SH-SY5Y (cell line): Measurements from ENCODE around the gene SLC22A4.

ENCODE experiments used
- GATA2 ChIP-seq: IDR thresholded peaks from 2 replicates; pipeline ENCODE4 v1.6.1; 2011; ENCODE audit warnings: mild to moderate bottlenecking, low read depth, low read length
- GATA3 ChIP-seq: IDR thresholded peaks from 2 replicates; pipeline ENCODE4 v1.6.1; 2011; ENCODE audit warnings: low read depth, mild to moderate bottlenecking, low read length, moderate library complexity

SLC22A4 gene

DNA sequence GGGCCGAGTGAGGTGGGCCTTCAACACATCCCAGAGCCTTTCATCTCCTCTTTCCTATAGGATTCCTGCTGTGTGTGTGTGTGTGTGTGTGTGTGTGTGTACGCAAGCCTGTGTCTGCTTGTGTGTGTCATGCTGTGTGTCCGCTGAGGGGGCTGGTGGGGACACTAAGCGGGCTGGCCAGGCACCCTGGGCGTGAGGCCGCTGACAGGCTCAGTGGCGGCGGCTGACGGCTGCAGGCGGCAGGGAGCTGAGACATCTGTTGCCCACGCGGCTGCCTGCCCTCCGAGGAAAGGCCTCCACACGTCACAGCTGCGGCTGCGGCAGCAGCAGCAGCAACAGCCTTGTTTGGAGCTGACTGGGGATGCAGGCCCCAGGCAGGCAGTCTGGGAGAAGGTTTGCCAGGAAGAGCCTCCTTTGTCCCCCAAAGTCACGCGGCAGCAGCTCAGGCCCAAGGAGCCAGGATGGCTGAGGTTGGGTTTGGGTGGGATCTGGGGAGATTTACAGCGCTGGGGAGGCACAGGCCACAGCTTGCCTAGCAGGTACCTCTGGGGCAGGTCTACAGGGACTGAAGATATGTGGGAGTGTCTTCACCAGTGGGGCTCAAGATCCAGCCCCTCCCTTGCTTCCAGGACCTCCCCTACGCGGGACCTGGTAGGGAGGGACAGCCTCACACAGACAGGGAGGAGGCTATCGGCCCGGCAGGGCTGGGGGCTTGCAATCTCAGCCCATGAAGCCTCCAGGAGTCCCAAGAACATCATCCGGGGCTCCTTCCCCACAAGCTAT, 34.9 kb upstream of the SLC22A4 start:
- TF ChIP-seq GATA2 (no peak), GATA3 (no peak)

GRCh38 chr5:132260051-132260450, 34.1 kb upstream of the SLC22A4 start:
- TF ChIP-seq GATA3 (no peak), GATA2 (no peak)

- TF ChIP-seq GATA3 (no peak), GATA2 (no peak)
Observed at GRCh38 chr5:132260714-132261551, 33.3 kb upstream of the SLC22A4 start.

- TF ChIP-seq GATA3 (no peak), GATA2 (no peak)
Observed at GRCh38 chr5:132261881-132262845, 32.0 kb upstream of the SLC22A4 start.

DNA sequence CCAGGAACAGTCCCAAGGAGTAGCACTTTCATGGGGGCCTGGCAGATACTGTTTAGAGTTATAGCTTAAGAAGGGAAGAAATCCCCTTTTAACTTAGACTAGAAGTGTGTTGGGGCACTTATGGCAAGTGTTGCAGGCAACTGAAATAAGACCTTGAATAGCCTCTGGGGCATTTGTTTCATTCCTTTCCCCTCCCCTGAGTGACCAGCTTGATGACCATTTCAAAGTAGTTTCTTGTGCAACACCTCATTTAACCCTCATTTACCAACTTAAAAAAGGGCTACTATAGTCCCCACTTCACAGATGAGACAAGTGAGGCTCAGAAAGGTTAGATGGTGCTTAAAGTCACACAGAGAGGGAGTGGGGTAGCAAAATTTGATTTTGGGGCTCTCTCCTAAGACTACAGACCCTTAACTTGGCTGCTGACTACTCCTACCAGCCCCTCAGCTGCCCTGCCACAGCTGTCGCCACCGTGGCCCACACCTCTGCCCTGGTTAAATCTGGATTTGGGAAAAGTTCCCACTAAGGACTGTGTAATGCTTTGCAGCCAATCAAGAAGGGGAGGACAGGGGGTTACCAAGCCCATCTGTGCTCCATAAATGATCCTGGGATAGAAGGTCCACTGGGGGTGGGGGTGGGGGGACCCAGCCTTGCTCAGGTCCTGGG, 31.2 kb upstream of the SLC22A4 start:
- TF ChIP-seq GATA2 (no peak), GATA3 (no peak)

- TF ChIP-seq GATA2 (no peak), GATA3 (no peak)
Observed at GRCh38 chr5:132263548-132264261, 30.5 kb upstream of the SLC22A4 start.

- TF ChIP-seq GATA3 (no peak), GATA2 (no peak)
Observed at GRCh38 chr5:132264546-132265335, 29.5 kb upstream of the SLC22A4 start.

- no peak for TF ChIP-seq GATA3
- no peak for TF ChIP-seq GATA2
Observed at GRCh38 chr5:132265336-132266030, 28.7 kb upstream of the SLC22A4 start.

DNA sequence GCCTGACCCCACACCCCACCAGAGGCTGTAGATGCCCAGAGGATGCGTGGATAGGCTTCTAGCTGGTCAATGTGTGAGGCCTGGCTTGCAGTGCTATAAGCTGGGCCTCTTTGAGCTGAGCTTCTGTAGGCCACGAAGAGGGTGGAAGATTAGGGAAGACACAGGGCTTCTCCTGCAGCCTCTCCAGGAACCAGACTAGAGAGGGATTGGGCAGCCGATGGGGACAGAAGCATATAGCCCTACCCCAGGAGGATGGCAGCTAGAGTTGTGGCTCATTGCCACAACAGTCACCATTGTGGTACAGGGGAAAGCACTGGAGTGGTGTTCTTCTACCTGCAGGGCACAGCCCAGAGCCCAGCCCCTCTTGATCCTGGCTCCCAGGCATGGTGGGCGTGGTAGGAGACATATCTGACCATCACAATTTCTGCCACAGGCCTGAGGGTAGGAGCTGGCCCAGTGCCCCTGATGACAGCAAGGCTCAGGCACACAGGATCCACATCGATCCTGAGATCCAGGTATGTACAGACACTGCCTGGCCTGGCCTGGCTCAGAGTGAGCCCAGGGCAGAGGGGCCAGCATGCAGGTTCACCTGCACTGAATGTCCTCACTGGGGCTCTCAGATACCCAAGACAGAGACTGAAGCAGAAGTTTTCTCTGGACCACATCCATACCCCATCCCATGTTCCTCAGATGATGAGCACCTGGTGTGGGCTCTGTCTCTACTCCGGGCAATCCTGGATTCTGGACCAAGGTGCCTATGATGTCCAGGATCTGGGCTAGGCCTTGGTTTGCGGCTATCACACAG, 28.0 kb upstream of the SLC22A4 start:
- no peak for TF ChIP-seq GATA2
- TF ChIP-seq GATA3 = no peak

- TF ChIP-seq GATA2 (no peak), GATA3 (no peak)
Observed at GRCh38 chr5:132266836-132267160, 27.4 kb upstream of the SLC22A4 start.

DNA sequence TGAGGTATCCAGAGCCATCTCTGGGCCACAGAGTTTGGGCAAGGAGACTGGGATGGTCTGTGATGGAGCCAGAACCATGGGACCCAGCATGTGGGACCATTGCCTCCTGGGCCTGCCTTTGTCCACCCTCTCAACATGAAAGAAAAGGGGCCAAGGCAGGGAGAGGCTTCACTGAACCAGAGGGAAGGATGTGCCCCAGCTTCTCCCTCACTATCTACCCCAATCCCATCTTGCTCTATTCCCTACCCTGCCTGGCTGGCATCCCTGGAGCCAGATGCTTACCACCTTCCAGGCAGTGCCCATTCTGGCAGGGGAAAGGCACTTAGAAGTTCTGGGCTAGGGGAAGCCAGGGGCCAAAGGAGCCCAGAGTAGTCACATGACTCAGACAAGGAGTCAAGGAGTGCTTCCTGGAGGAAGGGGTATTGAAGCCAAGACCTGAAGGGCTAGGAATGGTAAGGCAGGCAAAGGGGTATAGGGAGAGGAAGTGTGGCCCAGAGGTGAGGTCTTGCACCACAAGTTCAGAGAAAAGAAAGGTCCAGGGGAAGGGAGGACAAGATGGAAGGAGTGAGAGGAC, 26.9 kb upstream of the SLC22A4 start:
- TF ChIP-seq GATA2 = no peak
- TF ChIP-seq GATA3 = no peak
